ENCODE measurements around the gene DLG1.

Gene DLG1

GRCh38 chr3:197165890-197166289 lies 132.5 kb downstream of the DLG1 start:
- no peak for DNase-seq

GRCh38 chr3:197155046-197155445 lies 143.4 kb downstream of the DLG1 start:
- DNase-seq = no peak

DNA sequence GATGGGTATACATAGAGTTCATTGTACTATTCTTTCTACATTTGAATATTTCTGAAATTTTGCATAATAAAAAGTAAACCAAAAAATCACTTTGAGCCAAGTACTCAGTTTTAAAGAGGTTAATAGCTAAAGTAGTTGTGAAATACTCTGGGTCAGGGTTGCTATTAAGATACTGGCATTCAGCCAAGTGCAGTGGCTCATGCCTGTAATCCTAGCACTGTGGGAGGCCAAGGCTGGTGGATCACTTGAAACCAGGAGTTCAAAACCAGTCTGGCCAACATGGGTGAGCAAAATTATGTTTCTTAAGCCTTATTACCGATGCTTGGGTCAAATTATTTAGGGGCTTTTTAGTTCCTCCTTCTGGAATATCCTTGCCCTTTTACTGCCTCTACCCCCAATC lies 146.8 kb downstream of the DLG1 start:
- DNase-seq = peak in 1 of 2 experiments; percentile 3

DNA sequence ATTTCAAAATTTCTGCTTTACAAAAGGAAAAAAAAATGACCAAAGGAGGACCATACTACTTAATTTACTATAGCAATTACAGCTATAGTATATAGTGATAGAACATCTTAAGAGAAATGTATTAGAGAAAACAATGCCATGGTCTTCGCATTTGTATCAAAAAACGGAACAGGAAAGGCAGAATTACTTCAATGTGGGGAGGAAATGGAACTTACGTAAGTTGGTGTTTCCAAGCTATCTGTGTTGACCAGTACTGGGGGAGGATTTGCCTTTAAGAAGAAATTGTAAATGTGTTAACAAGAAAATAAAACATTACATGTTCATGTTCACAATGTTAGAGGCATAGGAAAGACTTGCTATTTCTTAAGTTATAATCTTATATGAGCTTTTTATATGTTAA lies 148.9 kb downstream of the DLG1 start:
- DNase-seq = peak; percentile 77 to 78

GRCh38 chr3:197144188-197144587 lies 154.2 kb downstream of the DLG1 start:
- DNase-seq = no peak

DNA sequence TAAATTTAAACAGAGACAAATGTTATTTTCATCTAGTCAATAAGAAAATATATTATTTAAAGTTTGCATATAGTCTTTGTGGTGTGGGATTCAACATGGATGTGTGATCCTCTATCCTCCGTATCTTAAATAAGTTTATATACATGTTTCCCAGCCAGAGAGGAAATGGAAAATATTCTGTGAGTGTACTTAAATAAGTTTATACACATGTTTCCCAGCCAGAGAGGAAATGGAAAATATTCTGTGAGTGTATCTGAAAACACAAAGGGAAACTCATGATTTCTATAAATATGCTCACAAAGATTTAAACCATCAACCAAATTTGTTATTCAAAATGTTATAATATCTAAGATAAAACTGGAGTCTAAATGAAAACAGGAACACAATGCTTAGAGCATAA lies 158.8 kb downstream of the DLG1 start:
- no peak for DNase-seq

DNA sequence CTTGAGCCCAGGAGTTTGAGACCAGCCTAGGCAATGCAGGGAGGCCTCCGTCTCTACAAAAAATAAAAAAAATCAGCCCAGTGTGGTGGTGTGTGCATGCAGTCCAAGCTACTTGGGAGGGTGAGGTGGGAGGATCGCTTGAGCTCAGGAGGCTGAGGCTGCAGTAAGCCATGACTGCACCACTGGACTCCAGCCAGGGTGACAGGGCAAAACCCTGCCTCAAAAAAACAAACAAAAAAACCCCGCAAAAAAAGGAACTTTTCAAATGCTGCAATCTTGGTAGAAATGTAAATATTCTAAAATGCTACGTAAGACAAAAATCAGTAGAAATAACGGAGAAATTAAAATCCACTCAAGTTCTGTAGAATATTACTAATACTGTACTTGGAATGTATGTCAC lies 160.7 kb downstream of the DLG1 start:
- DNase-seq = no peak

- no peak for DNase-seq
Measured at GRCh38 chr3:197136744-197137143, 161.7 kb downstream of the DLG1 start.

- no peak for DNase-seq
Measured at GRCh38 chr3:197135212-197135611, 163.2 kb downstream of the DLG1 start.

GRCh38 chr3:197132916-197133530 lies 165.4 kb downstream of the DLG1 start:
- DNase-seq = no peak

GRCh38 chr3:197125636-197126035 lies 172.8 kb downstream of the DLG1 start:
- no peak for DNase-seq

DNA sequence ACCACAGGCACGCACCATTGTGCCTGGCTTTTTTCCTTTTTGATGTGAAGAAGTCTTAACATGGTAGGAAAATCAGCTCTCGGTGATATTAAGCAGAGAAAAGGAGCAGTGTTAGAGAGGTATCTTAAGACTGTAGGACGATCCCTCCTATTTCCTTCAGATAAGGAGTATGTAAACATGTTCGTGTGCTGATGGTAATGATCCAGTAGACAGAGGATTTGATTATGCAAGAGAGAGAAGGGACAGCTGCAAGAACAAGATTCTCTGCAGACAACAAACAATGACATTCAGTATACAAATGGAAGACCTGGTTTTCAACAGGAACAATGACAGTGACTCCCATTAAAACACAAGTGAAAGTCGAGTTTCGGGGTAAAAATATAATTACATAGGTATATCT lies 173.7 kb downstream of the DLG1 start:
- no peak for DNase-seq

DNA sequence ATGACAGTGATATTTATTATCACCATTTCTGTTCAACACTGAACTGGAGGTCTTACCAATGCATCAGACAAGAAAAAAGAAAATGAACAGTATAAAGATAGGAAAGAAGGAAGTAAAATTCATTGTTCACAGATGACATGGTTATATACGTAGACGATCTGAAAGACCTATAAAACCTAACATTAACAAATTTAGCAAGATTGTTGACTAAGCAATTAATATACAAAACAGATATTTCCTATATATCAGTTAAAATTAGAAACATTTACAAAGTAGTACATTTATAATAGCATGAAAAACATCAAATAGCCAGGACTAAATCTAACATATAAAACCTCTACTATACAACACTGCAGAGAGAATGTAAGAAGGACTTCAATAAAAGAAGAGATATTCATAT lies 176.0 kb downstream of the DLG1 start:
- DNase-seq = no peak

- DNase-seq = no peak
Measured at GRCh38 chr3:197117114-197117513, 181.3 kb downstream of the DLG1 start.

- DNase-seq = no peak
Measured at GRCh38 chr3:197114007-197114406, 184.4 kb downstream of the DLG1 start.

- DNase-seq = no peak
Measured at GRCh38 chr3:197111685-197112084, 186.7 kb downstream of the DLG1 start.

DNA sequence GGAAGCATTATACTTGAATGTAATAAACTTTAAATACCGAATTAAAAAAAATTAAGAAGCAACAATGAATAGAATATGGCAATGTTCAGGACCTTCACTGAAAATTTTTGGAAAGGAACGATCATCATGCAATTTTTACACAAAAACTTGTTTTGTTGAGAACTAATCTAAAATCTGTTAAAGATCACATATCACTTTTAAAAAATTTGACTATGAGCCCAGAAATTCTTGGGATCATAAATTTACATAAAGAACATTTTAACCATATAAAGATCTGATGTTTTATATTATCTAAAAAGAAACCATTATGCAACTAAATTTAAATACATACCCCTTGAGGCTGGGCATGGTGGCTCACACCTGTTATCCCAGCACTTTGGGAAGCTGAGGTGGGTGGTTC lies 192.6 kb downstream of the DLG1 start:
- no peak for DNase-seq

DNA sequence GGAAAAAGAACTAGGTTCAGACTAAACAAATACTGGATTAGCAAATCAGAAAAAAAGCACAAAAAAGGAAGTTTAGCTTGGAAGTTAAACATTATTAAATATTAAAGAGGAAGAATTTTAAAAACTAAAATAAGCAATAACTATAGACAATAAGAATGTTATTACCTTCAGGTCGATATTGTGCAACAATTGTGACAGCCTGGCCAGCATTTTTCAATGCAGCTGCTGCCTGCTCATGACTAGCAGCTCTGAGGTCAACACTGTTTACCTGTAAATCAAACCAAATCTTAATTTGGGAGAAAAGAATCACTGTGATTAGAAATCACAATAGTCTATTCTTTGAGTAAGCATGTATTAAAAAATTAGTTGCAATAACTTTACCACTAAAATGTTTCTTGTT lies 193.7 kb downstream of the DLG1 start:
- no peak for DNase-seq

- no peak for DNase-seq
Measured at GRCh38 chr3:197103766-197104165, 194.6 kb downstream of the DLG1 start.

DNA sequence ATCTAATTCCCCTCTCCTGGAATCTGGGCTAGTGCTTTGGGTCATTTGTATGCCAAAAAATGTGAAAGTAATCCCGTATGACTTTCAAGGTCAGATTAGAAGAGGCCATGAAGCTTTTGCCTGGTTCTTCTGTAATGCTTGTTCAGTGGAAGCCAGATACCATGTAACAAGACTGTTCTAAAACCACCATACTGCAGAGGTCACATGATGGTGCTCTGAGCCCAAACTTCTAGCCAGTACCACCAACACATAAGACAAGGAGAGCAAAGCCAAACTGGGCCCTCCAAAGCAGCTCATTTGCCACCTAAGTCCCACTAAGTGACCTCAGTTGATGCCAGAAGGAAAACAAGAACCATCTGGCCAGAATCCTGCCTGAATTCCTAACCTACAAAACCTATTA lies 204.5 kb downstream of the DLG1 start:
- DNase-seq = no peak

GRCh38 chr3:197088370-197088769 lies 210.0 kb downstream of the DLG1 start:
- peak; percentile 77 to 89 for DNase-seq

DNA sequence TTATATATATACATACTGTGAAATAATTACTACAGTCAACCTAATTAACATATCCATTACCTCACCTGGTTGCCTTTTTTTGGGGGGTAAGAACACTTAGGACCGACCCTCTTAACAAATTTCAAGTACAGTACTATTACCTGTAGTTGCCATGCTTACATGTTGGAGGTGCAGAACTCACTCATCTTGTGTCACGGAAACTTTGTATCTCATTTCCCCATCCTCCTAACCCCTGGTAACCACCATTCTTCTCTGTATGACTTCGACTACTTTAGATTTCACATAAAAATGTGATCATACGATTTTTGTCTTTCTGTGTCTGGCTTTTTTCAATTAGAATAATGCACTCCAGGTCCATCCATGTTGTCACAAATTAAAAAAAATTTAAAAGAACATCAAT lies 213.3 kb downstream of the DLG1 start:
- no peak for DNase-seq

- DNase-seq = no peak
Measured at GRCh38 chr3:197083486-197083885, 214.9 kb downstream of the DLG1 start.

GRCh38 chr3:197082871-197083270 lies 215.5 kb downstream of the DLG1 start:
- no peak for DNase-seq

DNA sequence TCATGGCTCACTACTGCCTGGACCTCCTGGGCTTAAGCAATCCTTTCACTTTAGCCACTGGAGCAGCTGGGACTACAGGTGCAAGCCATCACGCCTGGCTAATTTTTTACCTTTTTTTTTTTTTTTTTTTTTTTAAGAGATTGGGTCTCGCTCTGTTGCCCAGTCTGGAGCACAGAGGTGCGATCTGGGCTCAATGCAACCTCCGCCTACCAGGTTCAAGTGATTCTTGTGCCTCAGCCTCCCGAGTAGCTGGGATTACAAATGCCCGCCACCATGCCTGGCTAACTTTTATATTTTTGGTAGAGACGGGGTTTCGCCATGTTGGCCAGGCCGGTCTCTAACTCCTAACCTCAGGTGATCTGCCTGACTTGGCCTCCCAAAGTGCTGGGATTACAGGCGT lies 218.1 kb downstream of the DLG1 start:
- no peak for DNase-seq

DNA sequence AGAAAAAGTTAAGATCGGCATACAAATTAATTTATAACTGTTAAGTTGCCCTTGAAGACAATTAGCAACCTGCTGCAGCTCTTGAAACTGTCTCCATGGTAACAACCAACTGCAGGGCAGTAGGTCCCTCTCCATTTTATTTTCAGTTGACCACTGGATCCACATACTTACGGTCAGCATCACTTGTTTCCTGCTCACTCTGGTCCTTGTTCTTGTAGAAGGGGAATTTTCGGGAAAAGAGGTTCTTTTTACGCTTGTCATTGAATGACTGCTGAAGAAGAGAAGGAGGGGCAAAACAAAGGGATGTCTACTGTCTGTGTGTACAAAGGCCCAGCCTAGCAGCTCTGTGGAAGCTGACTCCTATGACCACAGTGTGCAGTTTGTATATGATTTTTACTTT lies 222.0 kb downstream of the DLG1 start:
- DNase-seq = no peak
